Endothelial cell of umbilical vein (primary cell): ENCODE data around the gene MEA1. TPM values are rescaled to one million over a fixed set of nuclear protein-coding genes. Genes with fewer than 3 reads are reported as not detected.

ENCODE experiments used
- BruUV-seq: library from RNA; stranded (reverse); fragments of 400-500 nt; replicated peaks from 2 replicates; lab custom pipeline; 2021; lab: Mats Ljungman, UMichigan
- CTCF ChIA-PET: fragments of 300-600, 350-600 bp; sonication (Branson Sonifier 250); formaldehyde crosslinking; loops from one replicate; lab custom pipeline; 2021; ENCODE audit warnings: antibody characterized with exemption, inconsistent platforms; lab: Charles Lee
- POLR2A ChIA-PET: fragments of 300-600, 350-600 bp; sonication (Branson Sonifier 250); formaldehyde crosslinking; loops from one replicate; lab custom pipeline; 2021; ENCODE audit warnings: antibody characterized with exemption, inconsistent platforms; lab: Charles Lee
- DNase-seq: peaks from one replicate; pipeline ENCODE4 v3.0.0-alpha.2; 2011; ENCODE audit warnings: low read depth, low spot score
- FAIRE-seq: peaks from 2 replicates; lab custom pipeline; 2011; peaks lifted over from hg19 to GRCh38; lab: Jason Lieb, UNC
- H2AFZ ChIP-seq: 2 replicates; pipeline ENCODE4 v1.6.0; 2012; ENCODE audit warnings: low read depth, low read length, control low read depth, inconsistent platforms
- H3K27ac ChIP-seq: 2 replicates; pipeline ENCODE4 v1.5.1; 2011; ENCODE audit warnings: low read depth, mild to moderate bottlenecking, control low read depth, low read length, moderate library complexity; ENCODE audit not compliant: insufficient read depth
- H3K27me3 ChIP-seq, 2 experiments: 2 replicates each; pipeline versions ENCODE4 v1.6.0 to v1.6.1; 2011; ENCODE audit warnings: low read length in 2 of 2, mixed read lengths in 1 of 2; ENCODE audit not compliant: control insufficient read depth in 2 of 2, insufficient read depth in 2 of 2
- H3K36me3 ChIP-seq, 2 experiments: 2 replicates in 1 of 2; 3 replicates in 1 of 2; pipeline ENCODE4 v1.5.1; 2011; ENCODE audit warnings: low read length in 2 of 2, mild to moderate bottlenecking in 1 of 2, moderate library complexity in 1 of 2; ENCODE audit not compliant: control insufficient read depth in 2 of 2, insufficient read depth in 2 of 2; ENCODE audit errors: extremely low read depth in 1 of 2
- H3K4me1 ChIP-seq: 3 replicates; pipeline ENCODE4 v1.5.1; 2011; ENCODE audit warnings: mild to moderate bottlenecking, low read length; ENCODE audit not compliant: control insufficient read depth, insufficient read depth; ENCODE audit errors: extremely low read depth
- H3K4me2 ChIP-seq: 2 replicates; pipeline ENCODE4 v1.6.1; 2011; ENCODE audit warnings: low read length, control low read depth, mixed read lengths; ENCODE audit not compliant: insufficient read depth
- H3K4me3 ChIP-seq, 3 experiments: fragments of 200-600 bp in 1 of 3; sonication (generic), shearing (Covaris generic) in 1 of 3; replicated peaks in 1 of 3; 2 replicates each; pipeline ENCODE4 v1.5.1; 2011 to 2016; ENCODE audit warnings: control low read depth in 3 of 3, low read length in 3 of 3, mild to moderate bottlenecking in 2 of 3, inconsistent platforms in 1 of 3, low read depth in 1 of 3, moderate library complexity in 1 of 3; ENCODE audit not compliant: insufficient read depth in 1 of 3
- H3K79me2 ChIP-seq: 2 replicates; pipeline ENCODE4 v1.6.0; 2012; ENCODE audit warnings: low read length, inconsistent platforms; ENCODE audit not compliant: control insufficient read depth, insufficient read depth
- H3K9ac ChIP-seq: replicated peaks from 2 replicates; pipeline ENCODE3; 2011; ENCODE audit warnings: low read length, control low read depth; ENCODE audit not compliant: insufficient read depth; ENCODE audit errors: extremely low read depth
- H3K9me1 ChIP-seq: replicated peaks from 3 replicates; pipeline ENCODE4 v1.6.0; 2011; ENCODE audit warnings: mild to moderate bottlenecking, low read length; ENCODE audit not compliant: control insufficient read depth, insufficient read depth; ENCODE audit errors: extremely low read depth
- H3K9me3 ChIP-seq: replicated peaks from 2 replicates; pipeline ENCODE4 v1.5.1; 2012; ENCODE audit warnings: low read length, inconsistent platforms; ENCODE audit not compliant: control insufficient read depth, insufficient read depth
- H4K20me1 ChIP-seq: replicated peaks from 2 replicates; pipeline ENCODE3; 2011; ENCODE audit warnings: mild to moderate bottlenecking, low read length; ENCODE audit not compliant: control insufficient read depth, insufficient read depth; ENCODE audit errors: extremely low read depth
- CTCF ChIP-seq, 2 donors: IDR thresholded peaks; 1 replicate in 1 of 2; 2 replicates in 1 of 2; pipeline ENCODE4 v1.5.1; 2011; ENCODE audit warnings: low read length in 2 of 2, mild to moderate bottlenecking in 2 of 2, moderate library complexity in 2 of 2, control low read depth in 1 of 2, inconsistent platforms in 1 of 2, low read depth in 1 of 2; ENCODE audit not compliant: insufficient read depth in 1 of 2; ENCODE audit errors: extremely low read depth in 1 of 2
- EZH2 ChIP-seq: IDR thresholded peaks from 2 replicates; pipeline ENCODE4 v1.6.1; 2012; ENCODE audit warnings: borderline replicate concordance, low read depth, mild to moderate bottlenecking, moderate library complexity, low read length, inconsistent platforms; ENCODE audit not compliant: severe bottlenecking
- FOS ChIP-seq: IDR thresholded peaks from 2 replicates; pipeline ENCODE4 v1.6.1; 2011; ENCODE audit warnings: mild to moderate bottlenecking, low read length, moderate library complexity, borderline replicate concordance; ENCODE audit not compliant: insufficient read depth
- GATA2 ChIP-seq: IDR thresholded peaks from 2 replicates; pipeline ENCODE4 v1.7.0; 2011; ENCODE audit warnings: low read depth, mild to moderate bottlenecking, moderate library complexity, mixed read lengths, low read length; ENCODE audit not compliant: insufficient read length, insufficient read depth
- JUN ChIP-seq: IDR thresholded peaks from 2 replicates; pipeline ENCODE4 v1.6.1; 2011; ENCODE audit warnings: borderline replicate concordance, low read depth; ENCODE audit not compliant: insufficient read length, insufficient read depth
- MAX ChIP-seq: IDR thresholded peaks from 2 replicates; pipeline ENCODE4 v1.6.1; 2011; ENCODE audit not compliant: insufficient read depth, insufficient read length
- MYC ChIP-seq: IDR thresholded peaks from one replicate; pipeline ENCODE4 v1.6.1; 2011; ENCODE audit warnings: mild to moderate bottlenecking, low read depth, low read length
- POLR2A ChIP-seq: IDR thresholded peaks from 2 replicates; pipeline ENCODE4 v1.6.1; 2012; ENCODE audit warnings: low read depth, mild to moderate bottlenecking, control low read depth, low read length
- POLR2AphosphoS5 ChIP-seq: IDR thresholded peaks from 2 replicates; pipeline ENCODE4 v1.6.1; 2012; ENCODE audit warnings: low read depth, mild to moderate bottlenecking, control low read depth, low read length, moderate library complexity; ENCODE audit not compliant: insufficient read depth
- dilution Hi-C: fragments of 300-500 bp; cut with MboI; formaldehyde crosslinking; loops from one replicate; pipeline ENCODE4 v1.15.0; 2019; ENCODE audit warnings: low sequenced_read_pairs; ENCODE audit not compliant: extremely low pct_ligation_motif_present
- intact Hi-C: fragments of 100-400 bp; cut with micrococcal nuclease; formaldehyde crosslinking; loops from one replicate; pipeline ENCODE4 v1.10.0; 2022
- polyA plus RNA-seq, 4 experiments: library from polyadenylated mRNA; depleted of rRNA in 3 of 4; stranded (reverse) in 3 of 4; unstranded in 1 of 4; fragments of >200 nt; gene quantifications; 2 replicates each; pipeline versions ENCODE4 v1.2.1 to v1.2.3, GENCODE V29; 2011 to 2012; ENCODE audit warnings: missing spikeins in 1 of 4
- total RNA-seq: library from RNA; stranded (reverse); gene quantifications from 2 replicates; pipeline ENCODE4 v1.2.3, GENCODE V29; 2021

Gene MEA1
- total and polyA plus RNA-seq, 2 donors (not counting 3 experiments of a cell fraction or from before 2014, with no cell fraction given) = 62.5 to 69.5 TPM

- Histone ChIP-seq H3K9me1 (no peaks in the 10 kb centered on the region), H3K9me3 (no peaks in the 10 kb centered on the region), H4K20me1 (no peaks in the 10 kb centered on the region), H2AFZ (no peak overlapping the region), H3K4me2 (no peak overlapping the region), H3K79me2 (no peaks in the 10 kb centered on the region), H3K4me1 (peaks cover 7% of the 10 kb centered on the region), H3K36me3 (peaks cover 0 to 4% of the 10 kb centered on the region in 2 experiments), H3K4me3 (no peak overlapping the region), H3K9ac (no peak overlapping the region), H3K27me3 (no peaks in the 10 kb centered on the region), H3K27ac (no peak overlapping the region)
- DNase-seq (no peak), FAIRE-seq (no peak)
- intact Hi-C loops = no loop called here
- dilution Hi-C loops = no loop called here
- ChIA-PET CTCF (interaction anchor here (1.1 kb wide), 2 partner anchors 34 to 172 kb away, joined by 3 to 4 read pairs; no protein-coding TSS in a partner anchor), POLR2A (no interaction called here)
- BruUV-seq = no TSS peak
- no peak for TF ChIP-seq FOS
- TF ChIP-seq GATA2 = no peak
- TF ChIP-seq POLR2A = no peak
Measured at GRCh38 chr6:42971746-42972327, 41.9 kb downstream of the MEA1 start.

GRCh38 chr6:42970871-42971612 is 42.7 kb downstream of the MEA1 start:
- H3K9me3 ChIP-seq = no peaks in the 10 kb centered on the region
- H3K4me1 ChIP-seq = peaks cover 5% of the 10 kb centered on the region
- FAIRE-seq (peak; percentile 68), DNase-seq (peak; percentile 29)
- H3K4me3 ChIP-seq = no peak overlapping the region
- H3K9me1 ChIP-seq = no peaks in the 10 kb centered on the region
- no peak overlapping the region for H3K9ac ChIP-seq
- intact Hi-C loops = no loop called here
- peaks cover 0 to 11% of the 10 kb centered on the region in 2 experiments for H3K36me3 ChIP-seq
- BruUV-seq = no TSS peak
- dilution Hi-C loops = no loop called here
- no peak overlapping the region for H3K4me2 ChIP-seq
- H3K79me2 ChIP-seq = no peaks in the 10 kb centered on the region
- no peaks in the 10 kb centered on the region for H4K20me1 ChIP-seq
- no peaks in the 10 kb centered on the region for H3K27me3 ChIP-seq
- CTCF ChIA-PET = interaction anchor here (1.1 kb wide), 2 partner anchors 35 to 173 kb away, joined by 3 to 4 read pairs; no protein-coding TSS in a partner anchor
- no peak overlapping the region for H3K27ac ChIP-seq
- POLR2A ChIA-PET = no interaction called here
- no peak overlapping the region for H2AFZ ChIP-seq
- TF ChIP-seq CTCF (IDR thresholded peaks at IDR 0.05; ENCODE audit: extremely low read depth in 1 of 2, insufficient read depth in 1 of 2, low read depth in 1 of 2, low read length in 2 of 2) = no peak
- no peak for TF ChIP-seq GATA2
- TF ChIP-seq POLR2A = no peak
- TF ChIP-seq MYC = no peak
- no peak for TF ChIP-seq MAX
- TF ChIP-seq POLR2AphosphoS5 = no peak
- TF ChIP-seq JUN = peak; percentile 74
- no peak for TF ChIP-seq EZH2
- TF ChIP-seq FOS = peak; percentile 80
